Amniotic stem cell (primary cell): ENCODE measurements around the gene PCSK6.
A peak's percentile ranks its signal among the peaks of the same experiment; 100 is the strongest.

Source experiments
- DNase-seq: peaks from one replicate; lab custom pipeline; 2025; lab: John Stamatoyannopoulos, UW

Gene PCSK6

DNA sequence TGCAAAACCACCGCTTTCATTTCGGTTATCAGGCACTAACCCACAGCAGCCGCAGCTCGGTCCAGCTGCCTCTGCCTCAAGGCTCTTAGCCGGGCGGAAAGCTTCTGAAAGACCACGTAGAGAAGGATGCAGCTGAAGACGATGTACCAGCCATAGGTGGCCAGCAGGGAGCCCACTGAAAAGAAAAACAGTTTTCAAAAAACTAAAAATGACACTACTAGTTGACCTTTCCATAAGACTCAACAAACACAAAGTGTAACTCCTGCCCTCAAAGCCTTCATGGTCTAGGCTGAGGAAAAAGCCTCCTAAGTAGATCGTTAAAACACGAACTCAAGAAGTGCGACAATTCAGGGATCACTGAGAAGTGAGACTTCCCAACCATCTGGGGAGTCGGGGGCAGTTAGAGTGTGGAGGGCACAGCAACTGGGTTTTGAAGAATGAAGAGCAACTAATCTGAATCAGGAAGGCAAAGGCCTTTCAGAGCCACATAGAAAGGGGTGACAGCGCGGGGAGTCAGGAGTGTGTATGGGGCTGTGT is 212.9 kb downstream of the PCSK6 start:
- no peak for DNase-seq

GRCh38 chr15:101275018-101275417 is 214.5 kb downstream of the PCSK6 start:
- no peak for DNase-seq

DNA sequence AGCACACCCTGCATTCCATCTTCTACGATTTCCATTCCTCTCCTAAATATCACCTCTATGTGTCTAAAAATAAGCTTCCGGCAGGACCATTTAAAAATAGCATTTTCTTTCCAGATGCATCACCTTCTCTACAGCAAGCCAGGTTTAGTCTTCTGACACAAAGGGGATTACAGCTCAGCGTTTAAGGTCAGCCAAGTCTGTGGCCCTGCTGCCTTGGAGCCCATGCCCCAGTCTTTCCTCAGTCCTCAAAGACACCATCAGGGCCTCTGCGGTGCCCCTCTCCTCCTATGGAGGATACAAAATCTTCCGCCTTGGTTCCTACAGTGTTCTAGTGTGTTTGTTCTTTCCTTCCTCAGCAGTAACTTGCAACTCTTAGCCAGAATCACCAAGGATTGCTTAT is 216.0 kb downstream of the PCSK6 start:
- no peak for DNase-seq

GRCh38 chr15:101272584-101272983 is 216.9 kb downstream of the PCSK6 start:
- no peak for DNase-seq

- no peak for DNase-seq
Observed at GRCh38 chr15:101269479-101270223, 219.9 kb downstream of the PCSK6 start.

DNA sequence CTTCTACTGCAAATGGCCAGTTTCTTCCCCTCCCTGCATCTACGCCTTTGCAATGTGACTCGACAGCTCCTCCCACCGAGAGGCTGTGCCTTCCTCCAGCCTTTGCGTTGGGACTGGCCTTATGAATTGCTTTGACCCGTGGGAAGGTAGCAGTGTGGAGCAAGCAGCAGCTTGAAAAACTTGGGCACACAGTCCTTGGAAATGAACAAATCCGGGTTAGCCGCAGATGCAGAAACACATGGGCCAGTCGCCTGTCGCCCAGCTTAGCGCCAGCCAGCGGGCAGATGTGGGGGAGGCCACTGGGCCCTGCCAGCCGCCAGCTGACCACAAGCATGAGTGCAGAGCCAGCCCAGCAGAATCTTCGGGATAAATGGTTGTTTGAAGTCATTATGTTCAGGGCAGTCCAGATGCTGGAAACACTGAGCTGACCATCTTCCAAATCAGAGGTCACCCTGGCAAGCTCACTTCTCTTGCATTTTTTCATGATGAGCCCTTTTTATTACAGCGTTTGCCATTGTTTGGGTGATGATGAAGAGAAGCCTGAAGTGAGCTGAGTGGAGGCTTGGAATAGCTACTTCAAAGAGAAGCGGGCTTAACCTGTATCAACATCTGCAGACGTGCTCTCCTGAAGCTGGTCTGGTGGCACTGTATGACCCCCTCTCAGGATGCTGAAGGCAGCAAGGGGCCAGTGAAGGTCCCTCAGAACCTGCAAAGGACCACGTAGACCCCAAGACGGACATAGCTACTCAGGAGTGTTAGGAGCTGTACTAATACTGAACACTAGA is 222.0 kb downstream of the PCSK6 start:
- no peak for DNase-seq

DNA sequence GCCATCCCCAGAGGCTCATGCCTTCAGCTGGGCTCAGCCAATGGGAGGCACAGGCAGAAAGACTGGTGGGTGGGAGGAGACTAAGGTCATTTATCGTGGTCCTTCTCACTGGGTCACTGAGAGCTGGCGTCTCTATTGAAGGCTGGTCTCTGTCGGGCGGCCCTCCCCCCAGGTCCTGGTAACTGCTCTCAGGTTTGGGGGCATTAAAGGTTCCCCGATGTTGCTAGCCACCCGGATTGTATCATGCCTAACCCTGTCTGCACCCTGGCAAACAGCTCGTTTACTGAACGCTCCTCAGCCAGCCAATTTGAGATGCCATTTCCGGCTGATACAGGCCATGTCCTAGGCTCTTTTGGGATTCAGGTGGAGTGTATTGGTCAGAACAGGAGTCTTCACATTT is 222.7 kb downstream of the PCSK6 start:
- DNase-seq: no peak

DNA sequence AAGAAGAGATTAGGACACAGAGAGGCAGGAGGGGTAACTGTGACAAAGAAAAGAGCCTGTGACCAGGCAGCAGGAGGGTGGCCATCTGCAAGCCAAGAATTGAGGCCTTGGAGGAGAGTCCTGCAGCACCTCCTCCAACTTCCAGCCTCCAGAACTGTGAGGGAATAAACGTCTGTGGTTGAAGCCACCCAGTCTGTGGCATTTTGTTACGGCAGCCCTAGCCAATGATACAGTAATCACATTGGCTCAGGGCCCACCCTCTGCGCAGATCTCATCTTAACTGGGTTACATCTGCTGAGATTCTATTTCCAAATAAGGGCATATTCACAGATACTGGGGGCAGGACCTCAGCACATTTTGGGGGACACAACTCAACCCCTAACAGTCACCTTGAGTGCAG is 223.5 kb downstream of the PCSK6 start:
- DNase-seq: no peak

DNA sequence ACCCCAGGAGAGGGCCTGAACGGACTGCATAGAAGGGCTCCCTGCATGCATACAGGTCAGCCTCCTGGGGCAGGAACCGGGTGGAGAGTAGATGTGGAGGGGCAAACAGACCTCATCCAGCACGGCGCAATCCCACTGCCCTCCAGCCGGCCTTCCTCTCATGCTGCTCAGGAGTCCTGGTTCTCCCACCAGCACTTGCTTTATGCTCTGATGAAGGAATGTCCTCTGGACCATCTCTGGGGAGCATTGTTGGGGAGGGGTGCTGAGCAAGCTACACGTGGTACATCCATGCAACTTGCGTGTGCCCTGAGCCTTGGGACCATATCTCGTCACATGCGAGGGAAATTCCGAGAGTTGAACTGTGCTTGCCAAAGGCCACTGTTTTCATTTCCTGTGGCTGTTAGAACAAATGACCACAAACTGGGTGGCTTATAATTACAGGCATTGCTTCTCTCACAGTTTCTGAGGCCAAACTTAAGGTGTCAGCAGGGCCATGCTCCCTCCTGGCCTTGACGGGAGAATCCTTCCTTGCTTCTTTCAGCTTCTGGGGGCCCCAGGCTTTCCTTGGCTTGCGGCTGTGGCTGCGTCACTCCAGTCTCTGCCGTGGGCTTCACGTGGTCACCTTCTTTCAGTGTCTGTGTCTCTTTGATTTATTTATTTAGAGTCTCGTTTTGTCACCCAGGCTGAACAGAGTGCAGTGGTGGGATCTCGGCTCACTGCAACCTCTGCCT is 224.4 kb downstream of the PCSK6 start:
- DNase-seq: no peak

DNA sequence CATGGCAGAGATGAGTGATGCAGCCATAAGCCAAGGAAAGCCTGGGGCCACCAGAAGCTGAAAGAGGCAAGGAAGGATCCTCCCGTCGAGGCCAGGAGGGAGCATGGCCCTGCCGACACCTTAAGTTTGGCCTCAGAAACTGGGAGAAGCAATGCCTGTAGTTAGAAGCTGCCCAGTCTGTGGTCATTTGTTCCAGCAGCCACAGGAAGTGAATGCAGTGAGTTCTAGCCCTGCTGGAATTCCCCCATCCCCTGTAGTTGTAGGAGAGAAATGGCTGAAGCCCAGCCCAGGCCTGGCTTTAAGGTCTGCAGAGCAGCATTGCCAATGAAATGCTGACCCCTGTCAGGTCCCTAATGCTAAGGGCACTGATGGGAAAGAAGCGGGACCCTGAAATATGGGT is 225.5 kb downstream of the PCSK6 start:
- DNase-seq: no peak

DNA sequence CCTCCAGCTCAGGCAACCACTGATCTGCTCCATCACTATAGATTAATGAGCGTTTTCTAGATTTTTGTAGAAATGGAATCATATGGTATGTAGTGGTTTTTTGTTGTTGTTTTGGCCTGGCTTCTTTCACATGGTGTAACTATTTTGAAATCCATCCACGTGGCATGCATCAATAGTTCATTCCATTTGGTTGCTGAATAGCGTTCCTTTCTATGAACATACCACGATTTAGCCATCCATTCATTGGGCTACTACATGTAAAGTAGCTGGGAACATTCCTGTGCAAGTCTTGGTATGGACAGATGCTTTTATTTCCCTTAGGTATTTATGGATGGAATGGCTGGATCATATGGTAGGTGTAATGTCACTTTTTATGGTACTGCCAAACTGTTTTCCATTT is 227.0 kb downstream of the PCSK6 start:
- no peak for DNase-seq

DNA sequence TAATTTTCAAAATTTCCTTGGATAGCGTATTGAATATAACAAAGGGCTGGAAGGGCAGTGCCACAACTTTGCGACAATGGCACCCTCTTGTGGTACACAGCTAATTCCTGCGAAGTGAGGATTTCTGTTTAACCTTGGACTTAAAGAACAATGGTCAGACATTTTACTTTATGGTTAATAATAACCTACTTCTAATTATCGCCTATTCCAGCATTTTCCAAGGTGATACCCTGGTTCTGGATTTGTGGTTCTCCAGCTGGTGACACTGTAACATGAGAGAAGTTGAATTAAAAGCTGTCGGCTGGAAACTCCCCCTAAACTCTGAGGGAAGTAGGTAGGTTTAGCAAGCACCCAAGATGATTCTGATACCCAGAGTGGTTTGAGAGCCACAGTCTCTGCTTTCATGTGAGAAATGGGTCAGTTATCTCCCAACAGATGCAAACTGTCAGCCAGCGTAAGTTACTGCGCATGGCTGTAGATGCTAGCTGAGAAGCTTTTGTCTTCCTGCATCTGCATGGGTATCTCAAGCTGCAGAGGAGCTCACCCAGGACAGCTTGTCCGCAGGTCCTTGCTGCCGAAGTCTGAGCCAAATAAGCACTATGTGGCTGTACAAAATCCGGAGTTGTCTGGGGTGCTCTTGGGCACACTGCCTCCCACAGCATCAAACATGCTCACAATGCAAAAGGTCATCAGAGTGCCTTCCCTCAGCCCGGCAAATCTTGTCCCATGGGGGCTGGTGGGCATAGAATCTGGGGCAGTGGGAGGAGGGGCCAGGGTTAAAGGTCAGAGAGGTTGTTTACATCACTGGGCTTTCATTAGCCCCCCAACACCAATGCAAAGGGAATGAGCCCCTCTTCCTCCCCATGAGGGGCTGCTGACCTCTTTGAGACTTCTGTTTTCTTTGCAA is 231.0 kb downstream of the PCSK6 start:
- DNase-seq: peak; percentile 47

- no peak for DNase-seq
Observed at GRCh38 chr15:101256757-101257156, 232.8 kb downstream of the PCSK6 start.

DNA sequence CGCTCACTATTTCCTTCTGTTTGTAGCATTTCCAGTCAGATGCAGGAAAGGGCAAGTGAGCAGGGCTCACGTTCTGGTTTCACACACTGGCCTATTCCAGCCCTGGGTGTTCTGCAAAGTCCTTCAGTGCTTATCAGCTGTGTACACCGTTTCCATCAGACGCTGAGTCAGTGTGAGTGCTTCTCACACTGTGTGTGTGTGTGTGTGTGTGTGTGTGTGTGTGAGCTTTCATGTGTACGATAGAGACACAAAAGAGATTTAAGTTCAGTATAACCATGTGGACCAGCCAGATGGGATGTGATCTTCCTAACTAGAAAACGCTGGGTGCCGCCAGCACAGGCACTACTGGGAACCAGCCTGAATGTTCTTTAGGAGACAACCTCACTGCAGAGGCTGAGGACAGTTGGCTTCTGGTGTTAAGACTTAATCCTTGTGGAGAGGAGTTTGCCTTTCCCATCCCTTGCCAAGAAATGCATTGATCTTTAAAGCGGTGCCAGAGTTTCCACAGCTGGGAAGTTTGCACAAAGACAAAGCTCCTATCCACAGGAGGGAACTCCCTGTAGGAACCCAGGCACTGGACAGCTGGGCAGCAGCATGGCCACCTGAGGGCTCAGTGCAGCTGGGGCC is 233.8 kb downstream of the PCSK6 start:
- DNase-seq: no peak

GRCh38 chr15:101255051-101255395 is 234.5 kb downstream of the PCSK6 start:
- no peak for DNase-seq

GRCh38 chr15:101254157-101255050 is 235.1 kb downstream of the PCSK6 start:
- no peak for DNase-seq
